HEK293 (cell line): ENCODE data around the gene C11orf86.

ENCODE experiments used
- CTCF ChIA-PET: fragments of 350-600 bp; formaldehyde crosslinking; extraction: SDS; loops from one replicate; lab custom pipeline; 2021; ENCODE audit warnings: antibody characterized with exemption; lab: Yijun Ruan, JAX
- POLR2A ChIA-PET: fragments of 300-600 bp; formaldehyde crosslinking; extraction: SDS; loops from one replicate; lab custom pipeline; 2020; ENCODE audit warnings: antibody characterized with exemption, inconsistent platforms; lab: Yijun Ruan, JAX
- H3K27ac ChIP-seq: fragments of 200-500 bp; sonication (Bioruptor generic); 2 replicates; pipeline ENCODE4 v1.5.1; 2014; ENCODE audit warnings: low read depth, low read length, control low read depth, inconsistent platforms; ENCODE audit errors: extremely low read depth
- H3K36me3 ChIP-seq, 2 experiments: fragments of 200-500 bp in 1 of 2; sonication (Bioruptor generic) in 1 of 2; 1 replicate in 1 of 2; 2 replicates in 1 of 2; pipeline ENCODE4 v1.5.1; 2014 to 2017; ENCODE audit warnings: inconsistent platforms in 2 of 2, low read length in 2 of 2; ENCODE audit not compliant: control insufficient read depth in 2 of 2, insufficient read depth in 1 of 2
- H3K4me1 ChIP-seq: fragments of 200-500 bp; sonication (Bioruptor generic); 2 replicates; pipeline ENCODE4 v1.5.1; 2014; ENCODE audit warnings: mild to moderate bottlenecking, low read length, inconsistent platforms; ENCODE audit not compliant: control insufficient read depth, insufficient read depth
- H3K4me3 ChIP-seq: 2 replicates; pipeline ENCODE4 v1.5.1; 2011; ENCODE audit warnings: low read depth, mild to moderate bottlenecking, control low read depth, low read length, moderate library complexity
- H3K9me3 ChIP-seq: fragments of 200-500 bp; sonication (Bioruptor generic); 2 replicates; pipeline ENCODE4 v1.5.1; 2014; ENCODE audit warnings: low read depth, low read length, inconsistent platforms; ENCODE audit not compliant: control insufficient read depth, insufficient read depth
- FEZF1 ChIP-seq: fragments of 450-650 bp; formaldehyde crosslinking; IDR thresholded peaks from 2 replicates; pipeline ENCODE4 v1.5.1; 2016; ENCODE audit warnings: missing biosample characterization, missing genetic modification characterization
- KLF1 ChIP-seq: fragments of 450-650 bp; formaldehyde crosslinking; IDR thresholded peaks from 2 replicates; pipeline ENCODE4 v1.5.1; 2016; ENCODE audit warnings: missing biosample characterization, missing genetic modification characterization
- OSR2 ChIP-seq: fragments of 450-650 bp; formaldehyde crosslinking; IDR thresholded peaks from 2 replicates; pipeline ENCODE4 v1.5.1; 2016; ENCODE audit warnings: missing biosample characterization, missing genetic modification characterization
- PRDM1 ChIP-seq: fragments of 450-650 bp; formaldehyde crosslinking; IDR thresholded peaks from 2 replicates; pipeline ENCODE4; 2016; ENCODE audit warnings: missing biosample characterization, missing genetic modification characterization
- PRDM6 ChIP-seq: fragments of 450-650 bp; formaldehyde crosslinking; IDR thresholded peaks from 2 replicates; pipeline ENCODE4 v1.5.1; 2017; ENCODE audit warnings: missing biosample characterization, missing genetic modification characterization
- WT1 ChIP-seq: fragments of 450-650 bp; formaldehyde crosslinking; IDR thresholded peaks from 2 replicates; pipeline ENCODE4 v1.5.1; 2016; ENCODE audit warnings: missing biosample characterization, missing genetic modification characterization
- ZFP69B ChIP-seq: fragments of 450-650 bp; formaldehyde crosslinking; IDR thresholded peaks from 2 replicates; pipeline ENCODE4 v1.5.1; 2016; ENCODE audit warnings: missing biosample characterization, missing genetic modification characterization
- ZNF140 ChIP-seq: fragments of 450-650 bp; formaldehyde crosslinking; IDR thresholded peaks from 2 replicates; pipeline ENCODE4 v1.5.1; 2016; ENCODE audit warnings: missing biosample characterization, missing genetic modification characterization
- ZNF157 ChIP-seq: fragments of 450-650 bp; formaldehyde crosslinking; IDR thresholded peaks from 2 replicates; pipeline ENCODE4 v1.5.1; 2016; ENCODE audit warnings: missing biosample characterization, missing genetic modification characterization
- ZNF18 ChIP-seq: fragments of 450-650 bp; formaldehyde crosslinking; IDR thresholded peaks from 2 replicates; pipeline ENCODE4 v1.5.1; 2016; ENCODE audit warnings: missing biosample characterization, missing genetic modification characterization
- ZNF184 ChIP-seq: fragments of 450-650 bp; IDR thresholded peaks from 2 replicates; pipeline ENCODE4 v1.5.1; 2018; ENCODE audit warnings: missing biosample characterization, mild to moderate bottlenecking, missing genetic modification characterization
- ZNF223 ChIP-seq: fragments of 450-650 bp; formaldehyde crosslinking; IDR thresholded peaks from 2 replicates; pipeline ENCODE4 v1.5.1; 2016; ENCODE audit warnings: missing biosample characterization, missing genetic modification characterization
- ZNF248 ChIP-seq: fragments of 450-650 bp; formaldehyde crosslinking; IDR thresholded peaks from 2 replicates; pipeline ENCODE4 v1.5.1; 2017; ENCODE audit warnings: missing biosample characterization, missing genetic modification characterization
- ZNF266 ChIP-seq: fragments of 450-650 bp; formaldehyde crosslinking; IDR thresholded peaks from 2 replicates; pipeline ENCODE4 v1.5.1; 2016; ENCODE audit warnings: missing biosample characterization, missing genetic modification characterization, low read depth
- ZNF274 ChIP-seq, 2 experiments: fragments of 200-500 bp in 1 of 2; fragments of 450-650 bp in 1 of 2; sonication (Bioruptor generic) in 1 of 2; formaldehyde crosslinking in 1 of 2; IDR thresholded peaks; 2 replicates each; pipeline versions ENCODE4 v1.5.1 to v1.6.1; 2014 to 2016; ENCODE audit warnings: borderline replicate concordance in 1 of 2, inconsistent platforms in 1 of 2, low read length in 1 of 2, missing biosample characterization in 1 of 2, missing genetic modification characterization in 1 of 2
- ZNF354C ChIP-seq: fragments of 450-650 bp; formaldehyde crosslinking; IDR thresholded peaks from 2 replicates; pipeline ENCODE4 v1.5.1; 2016; ENCODE audit warnings: missing biosample characterization, missing genetic modification characterization, low read depth, borderline replicate concordance
- ZNF501 ChIP-seq: fragments of 450-650 bp; formaldehyde crosslinking; IDR thresholded peaks from 2 replicates; pipeline ENCODE4 v1.5.1; 2016; ENCODE audit warnings: missing biosample characterization, missing genetic modification characterization
- ZNF544 ChIP-seq: fragments of 450-650 bp; formaldehyde crosslinking; IDR thresholded peaks from 2 replicates; pipeline ENCODE4 v1.5.0; 2017; ENCODE audit warnings: missing biosample characterization, missing genetic modification characterization
- ZNF548 ChIP-seq: fragments of 450-650 bp; formaldehyde crosslinking; IDR thresholded peaks from 2 replicates; pipeline ENCODE4 v1.5.1; 2016; ENCODE audit warnings: missing biosample characterization, missing genetic modification characterization
- ZNF555 ChIP-seq: fragments of 450-650 bp; formaldehyde crosslinking; conservative IDR thresholded peaks from 2 replicates; pipeline ENCODE4 v1.5.1; 2017; ENCODE audit warnings: missing biosample characterization, mild to moderate bottlenecking, missing genetic modification characterization, inconsistent platforms
- ZNF600 ChIP-seq: fragments of 450-650 bp; formaldehyde crosslinking; IDR thresholded peaks from 2 replicates; pipeline ENCODE4 v1.5.1; 2016; ENCODE audit warnings: missing biosample characterization, missing genetic modification characterization
- ZNF623 ChIP-seq: fragments of 450-650 bp; formaldehyde crosslinking; IDR thresholded peaks from 2 replicates; pipeline ENCODE4 v1.5.1; 2016; ENCODE audit warnings: missing biosample characterization, missing genetic modification characterization
- TF ChIP-seq, protein P1 (sequence below): fragments of 450-650 bp; formaldehyde crosslinking; optimal IDR thresholded peaks from 2 replicates; pipeline ENCODE3; 2016; ENCODE audit warnings: missing biosample characterization, mild to moderate bottlenecking, missing genetic modification characterization
- TF ChIP-seq, protein P2 (sequence below): fragments of 450-650 bp; formaldehyde crosslinking; IDR thresholded peaks from 2 replicates; pipeline ENCODE4 v1.5.1; 2016; ENCODE audit warnings: missing biosample characterization, missing genetic modification characterization
- TF ChIP-seq, protein P3 (sequence below): fragments of 450-650 bp; formaldehyde crosslinking; IDR thresholded peaks from 2 replicates; pipeline ENCODE4 v1.5.1; 2016; ENCODE audit warnings: missing biosample characterization, missing genetic modification characterization

Gene C11orf86

GRCh38 chr11:66978229-66978628 is 3.1 kb downstream of the C11orf86 start:
- TF ChIP-seq ZNF184 (no peak), KLF1 (no peak), ZNF266 (tag by site-specific recombination) (no peak), ZNF223 (tag by site-specific recombination) (no peak), ZNF623 (tag by site-specific recombination) (no peak), ZNF354C (tag by site-specific recombination) (no peak), ZNF555 (tag by site-specific recombination) (no peak), WT1 (no peak)
- TF ChIP-seq, protein P1, sequence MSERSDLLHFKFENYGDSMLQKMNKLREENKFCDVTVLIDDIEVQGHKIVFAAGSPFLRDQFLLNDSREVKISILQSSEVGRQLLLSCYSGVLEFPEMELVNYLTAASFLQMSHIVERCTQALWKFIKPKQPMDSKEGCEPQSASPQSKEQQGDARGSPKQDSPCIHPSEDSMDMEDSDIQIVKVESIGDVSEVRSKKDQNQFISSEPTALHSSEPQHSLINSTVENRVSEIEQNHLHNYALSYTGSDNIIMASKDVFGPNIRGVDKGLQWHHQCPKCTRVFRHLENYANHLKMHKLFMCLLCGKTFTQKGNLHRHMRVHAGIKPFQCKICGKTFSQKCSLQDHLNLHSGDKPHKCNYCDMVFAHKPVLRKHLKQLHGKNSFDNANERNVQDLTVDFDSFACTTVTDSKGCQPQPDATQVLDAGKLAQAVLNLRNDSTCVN (tag by site-specific recombination) = no peak
- TF ChIP-seq, protein P2, sequence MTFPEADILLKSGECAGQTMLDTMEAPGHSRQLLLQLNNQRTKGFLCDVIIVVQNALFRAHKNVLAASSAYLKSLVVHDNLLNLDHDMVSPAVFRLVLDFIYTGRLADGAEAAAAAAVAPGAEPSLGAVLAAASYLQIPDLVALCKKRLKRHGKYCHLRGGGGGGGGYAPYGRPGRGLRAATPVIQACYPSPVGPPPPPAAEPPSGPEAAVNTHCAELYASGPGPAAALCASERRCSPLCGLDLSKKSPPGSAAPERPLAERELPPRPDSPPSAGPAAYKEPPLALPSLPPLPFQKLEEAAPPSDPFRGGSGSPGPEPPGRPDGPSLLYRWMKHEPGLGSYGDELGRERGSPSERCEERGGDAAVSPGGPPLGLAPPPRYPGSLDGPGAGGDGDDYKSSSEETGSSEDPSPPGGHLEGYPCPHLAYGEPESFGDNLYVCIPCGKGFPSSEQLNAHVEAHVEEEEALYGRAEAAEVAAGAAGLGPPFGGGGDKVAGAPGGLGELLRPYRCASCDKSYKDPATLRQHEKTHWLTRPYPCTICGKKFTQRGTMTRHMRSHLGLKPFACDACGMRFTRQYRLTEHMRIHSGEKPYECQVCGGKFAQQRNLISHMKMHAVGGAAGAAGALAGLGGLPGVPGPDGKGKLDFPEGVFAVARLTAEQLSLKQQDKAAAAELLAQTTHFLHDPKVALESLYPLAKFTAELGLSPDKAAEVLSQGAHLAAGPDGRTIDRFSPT (tag by site-specific recombination) = no peak
- TF ChIP-seq, protein P3, sequence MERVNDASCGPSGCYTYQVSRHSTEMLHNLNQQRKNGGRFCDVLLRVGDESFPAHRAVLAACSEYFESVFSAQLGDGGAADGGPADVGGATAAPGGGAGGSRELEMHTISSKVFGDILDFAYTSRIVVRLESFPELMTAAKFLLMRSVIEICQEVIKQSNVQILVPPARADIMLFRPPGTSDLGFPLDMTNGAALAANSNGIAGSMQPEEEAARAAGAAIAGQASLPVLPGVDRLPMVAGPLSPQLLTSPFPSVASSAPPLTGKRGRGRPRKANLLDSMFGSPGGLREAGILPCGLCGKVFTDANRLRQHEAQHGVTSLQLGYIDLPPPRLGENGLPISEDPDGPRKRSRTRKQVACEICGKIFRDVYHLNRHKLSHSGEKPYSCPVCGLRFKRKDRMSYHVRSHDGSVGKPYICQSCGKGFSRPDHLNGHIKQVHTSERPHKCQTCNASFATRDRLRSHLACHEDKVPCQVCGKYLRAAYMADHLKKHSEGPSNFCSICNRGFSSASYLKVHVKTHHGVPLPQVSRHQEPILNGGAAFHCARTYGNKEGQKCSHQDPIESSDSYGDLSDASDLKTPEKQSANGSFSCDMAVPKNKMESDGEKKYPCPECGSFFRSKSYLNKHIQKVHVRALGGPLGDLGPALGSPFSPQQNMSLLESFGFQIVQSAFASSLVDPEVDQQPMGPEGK (tag by site-specific recombination) = no peak
- ChIA-PET POLR2A (no interaction called here), CTCF (interaction anchor here (1.1 to 1.3 kb wide), 4 partner anchors 9 to 136 kb away, joined by 3 to 5 read pairs (median 4); no protein-coding TSS in a partner anchor)
- H3K4me1 ChIP-seq = no peaks in the 10 kb centered on the region
- no peak overlapping the region for H3K4me3 ChIP-seq
- no peaks in the 10 kb centered on the region for H3K9me3 ChIP-seq
- H3K36me3 ChIP-seq = no peaks in the 10 kb centered on the region
- no peak overlapping the region for H3K27ac ChIP-seq

GRCh38 chr11:66978717-66979116 is 3.6 kb downstream of the C11orf86 start:
- H3K4me3 ChIP-seq = no peak overlapping the region
- H3K36me3 ChIP-seq = no peaks in the 10 kb centered on the region
- TF ChIP-seq ZNF140 (tag by site-specific recombination) = no peak
- no peak for TF ChIP-seq ZNF274 (IDR thresholded peaks at IDR 0.05; ENCODE audit: low read length)
- TF ChIP-seq ZNF274 (tag by site-specific recombination; IDR thresholded peaks at IDR 0.05; ENCODE audit: borderline replicate concordance) = no peak
- TF ChIP-seq ZNF544 (tag by site-specific recombination) = no peak
- no peak for TF ChIP-seq ZFP69B (tag by site-specific recombination)
- no peak for TF ChIP-seq OSR2 (tag by site-specific recombination)
- TF ChIP-seq ZNF157 (tag by site-specific recombination) = no peak
- TF ChIP-seq ZNF248 (tag by site-specific recombination) = no peak
- TF ChIP-seq PRDM6 (tag by site-specific recombination) = no peak
- TF ChIP-seq ZNF501 (tag by site-specific recombination) = no peak
- no peak for TF ChIP-seq PRDM1 (tag by site-specific recombination)
- no peak for TF ChIP-seq ZNF600 (tag by site-specific recombination)
- no peak for TF ChIP-seq ZNF548 (tag by site-specific recombination)
- no peak for TF ChIP-seq FEZF1 (tag by site-specific recombination)
- TF ChIP-seq ZNF18 (tag by site-specific recombination) = no peak
- no peaks in the 10 kb centered on the region for H3K9me3 ChIP-seq
- CTCF ChIA-PET = interaction anchor here (1.1 kb wide), 2 partner anchors 8 to 10 kb away, joined by 3 to 5 read pairs; no protein-coding TSS in a partner anchor
- no peak overlapping the region for H3K27ac ChIP-seq
- no peaks in the 10 kb centered on the region for H3K4me1 ChIP-seq
- POLR2A ChIA-PET = interaction anchor here (0.7 kb wide), 1 partner anchor 288 kb away, joined by 10 read pairs; no protein-coding TSS in a partner anchor
